ENCODE results near the gene SP9. TPM values are rescaled to one million over a fixed set of nuclear protein-coding genes. Genes with fewer than 3 reads are reported as not detected.

The SP9 gene
- total and polyA plus RNA-seq, 9 of the 15 experiments (the other 6 are each of a cell fraction or from before 2014, with no cell fraction given) = 0.04 to 0.23 (median 0.11) TPM; not detected in 3

GRCh38 chr2:174334781-174335251, at the start of gene SP9 (continued):
- TF ChIP-seq, protein P1, sequence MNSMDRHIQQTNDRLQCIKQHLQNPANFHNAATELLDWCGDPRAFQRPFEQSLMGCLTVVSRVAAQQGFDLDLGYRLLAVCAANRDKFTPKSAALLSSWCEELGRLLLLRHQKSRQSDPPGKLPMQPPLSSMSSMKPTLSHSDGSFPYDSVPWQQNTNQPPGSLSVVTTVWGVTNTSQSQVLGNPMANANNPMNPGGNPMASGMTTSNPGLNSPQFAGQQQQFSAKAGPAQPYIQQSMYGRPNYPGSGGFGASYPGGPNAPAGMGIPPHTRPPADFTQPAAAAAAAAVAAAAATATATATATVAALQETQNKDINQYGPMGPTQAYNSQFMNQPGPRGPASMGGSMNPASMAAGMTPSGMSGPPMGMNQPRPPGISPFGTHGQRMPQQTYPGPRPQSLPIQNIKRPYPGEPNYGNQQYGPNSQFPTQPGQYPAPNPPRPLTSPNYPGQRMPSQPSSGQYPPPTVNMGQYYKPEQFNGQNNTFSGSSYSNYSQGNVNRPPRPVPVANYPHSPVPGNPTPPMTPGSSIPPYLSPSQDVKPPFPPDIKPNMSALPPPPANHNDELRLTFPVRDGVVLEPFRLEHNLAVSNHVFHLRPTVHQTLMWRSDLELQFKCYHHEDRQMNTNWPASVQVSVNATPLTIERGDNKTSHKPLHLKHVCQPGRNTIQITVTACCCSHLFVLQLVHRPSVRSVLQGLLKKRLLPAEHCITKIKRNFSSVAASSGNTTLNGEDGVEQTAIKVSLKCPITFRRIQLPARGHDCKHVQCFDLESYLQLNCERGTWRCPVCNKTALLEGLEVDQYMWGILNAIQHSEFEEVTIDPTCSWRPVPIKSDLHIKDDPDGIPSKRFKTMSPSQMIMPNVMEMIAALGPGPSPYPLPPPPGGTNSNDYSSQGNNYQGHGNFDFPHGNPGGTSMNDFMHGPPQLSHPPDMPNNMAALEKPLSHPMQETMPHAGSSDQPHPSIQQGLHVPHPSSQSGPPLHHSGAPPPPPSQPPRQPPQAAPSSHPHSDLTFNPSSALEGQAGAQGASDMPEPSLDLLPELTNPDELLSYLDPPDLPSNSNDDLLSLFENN (IDR thresholded peaks at IDR 0.05; ENCODE audit: low read depth in 2 of 2, low read length in 2 of 2) = no peak
- TF ChIP-seq MAZ (CRISPR knock-in tag; conservative IDR thresholded peaks at IDR 0.05 in 1 of 2, IDR thresholded peaks at IDR 0.05 in 1 of 2) (peak in 1 of 2 experiments; percentile 23; a peak in 1 of 4 replicates), TCF7L2 (IDR thresholded peaks at IDR 0.05; ENCODE audit: low read depth, low read length) (peak; percentile 88), ZSCAN29 (IDR thresholded peaks at IDR 0.05) (0 out of 2 replicates have a peak, but pooled peaks have one; percentile 33), E2F6 (IDR thresholded peaks at IDR 0.05; ENCODE audit: borderline replicate concordance in 1 of 2, extremely low read depth in 1 of 2, insufficient read depth in 1 of 2, insufficient read length in 1 of 2, low read depth in 1 of 2, low read length in 1 of 2, poor library complexity in 1 of 2, severe bottlenecking in 1 of 2) (peak; percentile 95 to 100), SAFB2 (IDR thresholded peaks at IDR 0.05; ENCODE audit: borderline replicate concordance, low read depth, low read length, severe bottlenecking) (no peak), ZBTB7A (IDR thresholded peaks at IDR 0.05; ENCODE audit: borderline replicate concordance, control insufficient read depth, low read depth, low read length) (peak; percentile 33; the same call in 1 of the 2 replicates), KDM5B (IDR thresholded peaks at IDR 0.05; ENCODE audit: insufficient replicate concordance, low read depth, low read length) (peak; percentile 42), SPI1 (IDR thresholded peaks at IDR 0.05; ENCODE audit: borderline replicate concordance, low read depth, low read length) (no peak), NFYB (IDR thresholded peaks at IDR 0.05; ENCODE audit: extremely low read depth, insufficient read length) (peak; percentile 54), MTA1 (IDR thresholded peaks at IDR 0.05; ENCODE audit: borderline replicate concordance) (no peak), CCNT2 (IDR thresholded peaks at IDR 0.05; ENCODE audit: borderline replicate concordance, extremely low read depth, insufficient read length, low read depth, low read length) (no peak), E2F3 (CRISPR knock-in tag; IDR thresholded peaks at IDR 0.05) (no peak), ZNF232 (CRISPR knock-in tag; IDR thresholded peaks at IDR 0.05) (peak; percentile 90; the same call in 1 of the 2 replicates), RBM17 (IDR thresholded peaks at IDR 0.05; ENCODE audit: borderline replicate concordance, low read depth, low read length) (no peak), SNRNP70 (optimal IDR thresholded peaks at IDR 0.05; ENCODE audit: low read depth, low read length) (no peak), STAT5B (CRISPR knock-in tag; IDR thresholded peaks at IDR 0.05) (no peak)
- TF ChIP-seq, protein P2, sequence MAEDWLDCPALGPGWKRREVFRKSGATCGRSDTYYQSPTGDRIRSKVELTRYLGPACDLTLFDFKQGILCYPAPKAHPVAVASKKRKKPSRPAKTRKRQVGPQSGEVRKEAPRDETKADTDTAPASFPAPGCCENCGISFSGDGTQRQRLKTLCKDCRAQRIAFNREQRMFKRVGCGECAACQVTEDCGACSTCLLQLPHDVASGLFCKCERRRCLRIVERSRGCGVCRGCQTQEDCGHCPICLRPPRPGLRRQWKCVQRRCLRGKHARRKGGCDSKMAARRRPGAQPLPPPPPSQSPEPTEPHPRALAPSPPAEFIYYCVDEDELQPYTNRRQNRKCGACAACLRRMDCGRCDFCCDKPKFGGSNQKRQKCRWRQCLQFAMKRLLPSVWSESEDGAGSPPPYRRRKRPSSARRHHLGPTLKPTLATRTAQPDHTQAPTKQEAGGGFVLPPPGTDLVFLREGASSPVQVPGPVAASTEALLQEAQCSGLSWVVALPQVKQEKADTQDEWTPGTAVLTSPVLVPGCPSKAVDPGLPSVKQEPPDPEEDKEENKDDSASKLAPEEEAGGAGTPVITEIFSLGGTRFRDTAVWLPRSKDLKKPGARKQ (CRISPR knock-in tag; IDR thresholded peaks at IDR 0.05) = no peak
